ENCODE data around the gene SLC22A17. TPM values are rescaled to one million over a fixed set of nuclear protein-coding genes. Genes with fewer than 3 reads are reported as not detected.

SLC22A17 gene
- total and polyA plus RNA-seq, 9 of the 15 experiments (the other 6 are each of a cell fraction or from before 2014, with no cell fraction given), result 0.07 to 0.09 TPM; not detected in 7

GRCh38 chr14:23359722-23360447 is 7.2 kb upstream of the SLC22A17 start (continued):
- TF ChIP-seq IRF9 (tag; IDR thresholded peaks at IDR 0.05) (no peak), TEAD2 (tag; IDR thresholded peaks at IDR 0.05) (no peak), YBX1 (IDR thresholded peaks at IDR 0.05) (no peak), POLR3A (IDR thresholded peaks at IDR 0.05; ENCODE audit: borderline replicate concordance, extremely low read depth, insufficient read depth, insufficient read length) (no peak)

GRCh38 chr14:23359167-23359626 is 6.5 kb upstream of the SLC22A17 start:
- H3K27me3 ChIP-seq (ENCODE audit: control insufficient read depth in 2 of 2, insufficient read depth in 2 of 2, low read length in 2 of 2), result peaks cover 10 to 49% of the 10 kb centered on the region in 2 experiments
- POLR2A ChIA-PET, result no interaction called here
- no peak for DNase-seq (ENCODE audit: extremely low read depth in 1 of 4, low spot score in 3 of 4)
- TF ChIP-seq NFIC (IDR thresholded peaks at IDR 0.05) (no peak), JUN (IDR thresholded peaks at IDR 0.05; ENCODE audit: borderline replicate concordance, low read depth, low read length) (no peak), JUN (CRISPR knock-in tag; IDR thresholded peaks at IDR 0.05; ENCODE audit: borderline replicate concordance) (no peak), TGIF2 (CRISPR knock-in tag; IDR thresholded peaks at IDR 0.05) (no peak), POLR2AphosphoS5 (IDR thresholded peaks at IDR 0.05; ENCODE audit: control insufficient read depth, insufficient read depth, low read depth, low read length) (no peak), SREBF1 (IDR thresholded peaks at IDR 0.05; ENCODE audit: borderline replicate concordance, low read depth, low read length) (no peak), JUND (IDR thresholded peaks at IDR 0.05; ENCODE audit: borderline replicate concordance, low read depth, low read length) (no peak), JUND (tag; IDR thresholded peaks at IDR 0.05; ENCODE audit: borderline replicate concordance, low read depth, low read length) (no peak), ZKSCAN3 (CRISPR knock-in tag; IDR thresholded peaks at IDR 0.05) (no peak), POLR2H (tag; IDR thresholded peaks at IDR 0.05; ENCODE audit: low read depth) (no peak), SMAD1 (IDR thresholded peaks at IDR 0.05; ENCODE audit: low read depth, low read length, partially characterized antibody) (no peak)
- TF ChIP-seq, protein P1, sequence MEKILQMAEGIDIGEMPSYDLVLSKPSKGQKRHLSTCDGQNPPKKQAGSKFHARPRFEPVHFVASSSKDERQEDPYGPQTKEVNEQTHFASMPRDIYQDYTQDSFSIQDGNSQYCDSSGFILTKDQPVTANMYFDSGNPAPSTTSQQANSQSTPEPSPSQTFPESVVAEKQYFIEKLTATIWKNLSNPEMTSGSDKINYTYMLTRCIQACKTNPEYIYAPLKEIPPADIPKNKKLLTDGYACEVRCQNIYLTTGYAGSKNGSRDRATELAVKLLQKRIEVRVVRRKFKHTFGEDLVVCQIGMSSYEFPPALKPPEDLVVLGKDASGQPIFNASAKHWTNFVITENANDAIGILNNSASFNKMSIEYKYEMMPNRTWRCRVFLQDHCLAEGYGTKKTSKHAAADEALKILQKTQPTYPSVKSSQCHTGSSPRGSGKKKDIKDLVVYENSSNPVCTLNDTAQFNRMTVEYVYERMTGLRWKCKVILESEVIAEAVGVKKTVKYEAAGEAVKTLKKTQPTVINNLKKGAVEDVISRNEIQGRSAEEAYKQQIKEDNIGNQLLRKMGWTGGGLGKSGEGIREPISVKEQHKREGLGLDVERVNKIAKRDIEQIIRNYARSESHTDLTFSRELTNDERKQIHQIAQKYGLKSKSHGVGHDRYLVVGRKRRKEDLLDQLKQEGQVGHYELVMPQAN (IDR thresholded peaks at IDR 0.05; ENCODE audit: borderline replicate concordance), result no peak

More at GRCh38 chr14:23359167-23359626, 6.5 kb upstream of the SLC22A17 start:
- H3K9ac ChIP-seq (ENCODE audit: insufficient read depth in 1 of 2, low read depth in 2 of 2, low read length in 2 of 2), result no peak overlapping the region
- H3K27ac ChIP-seq (ENCODE audit: extremely low read depth, low read depth, low read length), result no peak overlapping the region
- ATAC-seq, result no peak
- in situ Hi-C loops (cut with MboI) (no loop called here), intact Hi-C loops (cut with micrococcal nuclease) (no loop called here)
- BruUV-seq (replicated peaks), result no TSS peak
- CTCF ChIA-PET (ENCODE audit: low intra/inter-chr PET ratio), result no interaction called here
- 11% methylated on average over 4 of the region's 11 CpGs for WGBS (ENCODE audit: insufficient coverage, low coverage, missing lambda C conversion rate)
- no peaks in the 10 kb centered on the region for H3K9me1 ChIP-seq (ENCODE audit: control insufficient read depth, insufficient read depth, low read length)
- no peaks in the 10 kb centered on the region for H3K9me3 ChIP-seq (replicated peaks; ENCODE audit: control insufficient read depth, insufficient read depth, low read depth, low read length)
- no peaks in the 10 kb centered on the region for H3K79me2 ChIP-seq (ENCODE audit: control insufficient read depth, insufficient read depth, low read length)
- H2AFZ ChIP-seq (ENCODE audit: low read depth, low read length), result no peak overlapping the region
- no peak overlapping the region for H3K4me3 ChIP-seq
- H4K20me1 ChIP-seq (replicated peaks; ENCODE audit: control insufficient read depth, insufficient read depth, low read length), result no peaks in the 10 kb centered on the region; the same call in 1 of the 2 replicates
- H3K4me1 ChIP-seq (replicated peaks in 1 of 2; ENCODE audit: control insufficient read depth in 2 of 2, insufficient read depth in 2 of 2, low read length in 2 of 2), result peaks cover 0 to 5% of the 10 kb centered on the region in 2 experiments; a peak in 3 of 5 replicates
- FAIRE-seq, result no peak
- H3K4me2 ChIP-seq (ENCODE audit: insufficient read depth, low read length), result no peak overlapping the region
- H3K36me3 ChIP-seq (ENCODE audit: control insufficient read depth, insufficient read depth, low read length), result no peaks in the 10 kb centered on the region
